Left kidney (tissue), 2 donors: ENCODE data around the gene VSIG10L2. TPM values are rescaled to one million over a fixed set of nuclear protein-coding genes. Genes with fewer than 3 reads are reported as not detected.
A peak's percentile ranks its signal among the peaks of the same experiment; 100 is the strongest.
"Not testable (repeated sequence)": the region's sequence is repeated elsewhere in the genome, so short reads cannot be mapped to it uniquely, and the experiment has no call there.

Experiments used
- DNase-seq: peaks from one replicate; pipeline ENCODE4 v3.0.0-alpha.2; 2013
- polyA plus RNA-seq: library from polyadenylated mRNA; unstranded; fragments of 120-200 nt; gene quantifications from one replicate; pipeline ENCODE4 v1.2.1, GENCODE V29; 2013; ENCODE audit not compliant: insufficient read length

The VSIG10L2 gene
- polyA plus RNA-seq, 1 donor, result not detected

DNA sequence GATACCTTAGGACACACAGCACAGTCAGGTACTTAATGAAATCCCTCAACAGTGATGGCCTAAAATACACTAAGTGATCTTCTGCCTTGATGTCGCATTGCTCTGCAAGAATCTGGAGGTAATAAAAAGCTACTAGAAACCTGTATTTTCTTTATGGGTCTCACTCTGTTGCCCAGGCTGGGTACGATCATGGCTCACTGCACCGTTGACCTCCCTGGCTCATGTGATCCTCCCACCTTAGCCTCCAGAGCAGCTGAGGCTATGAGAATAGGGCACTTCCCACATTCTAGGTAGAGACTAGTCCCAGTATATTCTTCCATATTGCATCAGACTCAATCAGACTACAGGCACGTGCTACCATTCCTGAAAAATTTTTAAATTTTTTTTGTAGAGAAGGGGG is 21.7 kb downstream of the VSIG10L2 start:
- DNase-seq, result no peak

DNA sequence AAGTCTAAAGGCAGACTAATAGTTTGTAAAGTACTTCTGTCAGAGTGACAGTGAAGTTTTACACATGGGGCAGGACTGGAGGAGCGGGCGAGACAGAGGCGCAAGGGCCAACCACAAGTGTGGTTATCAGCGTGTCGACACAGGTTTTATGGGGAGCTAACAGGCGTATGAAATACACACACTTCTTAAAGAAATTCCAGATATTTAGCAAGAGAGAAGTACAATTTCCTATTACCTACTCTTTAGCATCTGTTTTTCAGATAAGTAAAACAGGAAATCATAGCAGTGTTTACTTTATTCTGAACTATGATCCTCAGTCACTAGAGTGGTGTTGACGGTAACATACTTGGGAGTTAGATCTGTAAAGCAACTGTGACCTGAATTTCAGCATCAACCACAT is 22.5 kb downstream of the VSIG10L2 start:
- no peak for DNase-seq

- DNase-seq, result no peak
These were observed 25.8 kb downstream of the VSIG10L2 start for GRCh38 chr11:125971618-125972017.

DNA sequence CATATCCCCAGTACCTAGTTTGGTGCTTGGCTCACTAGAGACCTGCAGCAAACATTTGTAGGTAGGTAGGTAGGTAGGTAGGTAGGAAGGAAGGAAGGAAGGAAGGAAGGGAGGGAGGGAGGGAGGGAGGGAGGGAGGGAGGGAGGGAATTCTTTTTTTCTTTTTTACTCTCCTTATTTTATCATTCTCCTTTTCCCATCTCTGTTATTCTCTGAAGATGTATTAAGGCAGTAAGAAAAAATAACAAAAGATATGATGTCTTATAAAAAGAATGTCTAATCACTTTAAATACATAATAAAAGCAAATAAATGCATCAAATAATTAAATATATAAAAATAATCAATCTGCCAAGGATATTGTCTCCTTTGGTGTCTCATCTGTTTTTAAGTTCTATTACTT is 28.4 kb downstream of the VSIG10L2 start:
- no peak for DNase-seq

DNA sequence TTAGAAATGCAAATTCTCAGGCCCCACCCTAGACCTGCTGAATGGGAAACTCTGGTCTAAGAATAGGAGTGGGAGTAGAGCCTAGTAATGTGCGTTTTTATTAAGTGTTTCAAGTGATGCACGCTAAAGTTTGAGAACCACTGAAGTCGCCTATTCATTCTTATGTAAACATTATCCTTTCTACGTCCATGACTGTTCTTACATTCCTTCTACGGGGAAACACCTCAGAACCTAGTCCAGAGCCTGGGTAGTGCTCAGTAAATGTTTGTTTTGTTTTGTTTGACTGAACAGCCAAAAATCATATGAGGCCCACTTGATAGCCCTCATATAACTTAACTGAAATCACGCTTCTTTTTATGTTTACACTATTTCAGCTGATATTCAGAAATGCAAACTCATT is 29.8 kb downstream of the VSIG10L2 start:
- DNase-seq, result no peak

- DNase-seq, result no peak
These were observed 30.3 kb downstream of the VSIG10L2 start for GRCh38 chr11:125976156-125976555.

DNA sequence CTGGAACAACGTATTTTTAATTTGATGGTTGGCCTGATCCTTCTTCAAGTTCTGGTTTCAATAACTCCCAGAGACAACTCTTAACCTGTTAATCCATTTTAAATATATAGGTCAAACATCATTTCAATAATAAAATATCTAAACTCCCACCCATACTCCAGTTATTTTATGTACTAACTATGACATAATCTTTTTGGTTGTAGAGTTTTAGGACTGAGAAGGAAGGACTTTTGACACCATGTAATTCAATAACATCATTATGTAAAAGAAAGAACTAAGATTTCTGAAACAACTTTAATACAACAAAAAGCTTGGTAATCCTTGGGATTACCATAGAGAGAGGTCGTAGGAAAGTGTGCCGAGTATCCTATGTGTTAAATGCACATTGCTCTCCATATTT is 31.5 kb downstream of the VSIG10L2 start:
- no peak for DNase-seq

DNA sequence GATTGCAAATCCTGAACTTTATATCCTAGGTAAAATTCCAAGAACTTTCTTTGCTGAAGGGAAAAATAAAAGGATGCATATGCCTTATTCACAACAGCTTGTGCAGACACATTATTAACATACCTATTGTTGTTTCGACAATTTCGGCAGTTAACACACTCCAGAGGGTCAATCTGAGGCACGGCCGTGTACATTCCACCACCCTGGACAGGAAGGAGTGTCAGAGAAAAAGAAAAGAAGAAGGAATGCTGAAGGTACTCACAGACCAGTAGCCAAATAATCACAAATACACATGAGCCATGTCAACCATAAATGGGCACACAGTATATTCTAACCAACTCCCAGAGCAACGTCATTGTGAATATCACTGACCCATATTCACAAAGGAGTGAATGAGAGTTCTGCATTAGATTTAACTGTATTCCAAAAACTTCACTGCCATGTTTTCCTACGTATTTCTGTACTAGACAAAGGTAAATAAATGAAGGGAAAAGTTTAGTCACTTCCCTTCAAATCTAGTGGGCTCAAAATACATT is 32.4 kb downstream of the VSIG10L2 start:
- DNase-seq, result no peak

DNA sequence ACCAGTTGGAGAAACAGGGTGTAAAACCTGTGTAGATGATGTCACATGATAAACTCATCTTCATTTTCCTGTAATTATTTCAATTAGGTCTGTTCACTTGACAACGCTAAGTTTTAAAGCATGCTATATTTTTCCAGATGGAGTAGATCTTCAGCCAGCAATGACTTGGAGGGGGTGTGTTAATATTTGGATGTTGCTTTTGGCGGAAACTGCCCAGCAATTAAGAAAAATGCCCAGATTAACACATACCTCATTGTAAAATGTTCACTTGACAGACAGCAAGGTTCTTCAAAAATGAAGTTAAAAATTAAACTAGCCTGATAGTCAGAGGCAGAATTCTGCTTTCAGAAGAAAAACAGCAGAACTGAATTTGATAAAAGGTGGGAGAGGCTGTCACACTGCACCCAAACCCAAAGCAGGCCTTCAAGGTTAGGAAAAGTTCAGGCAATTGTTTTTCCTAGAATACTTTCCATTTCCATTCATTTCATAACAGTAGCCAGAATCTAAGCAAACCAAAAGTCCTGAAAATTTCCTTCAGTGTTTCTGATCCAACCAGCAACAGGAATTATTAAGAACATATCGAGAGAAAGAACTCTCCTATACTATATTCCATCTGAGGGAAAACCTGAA is 33.0 kb downstream of the VSIG10L2 start:
- no peak for DNase-seq

- no peak for DNase-seq
These were observed 33.7 kb downstream of the VSIG10L2 start for GRCh38 chr11:125979511-125979910.

DNA sequence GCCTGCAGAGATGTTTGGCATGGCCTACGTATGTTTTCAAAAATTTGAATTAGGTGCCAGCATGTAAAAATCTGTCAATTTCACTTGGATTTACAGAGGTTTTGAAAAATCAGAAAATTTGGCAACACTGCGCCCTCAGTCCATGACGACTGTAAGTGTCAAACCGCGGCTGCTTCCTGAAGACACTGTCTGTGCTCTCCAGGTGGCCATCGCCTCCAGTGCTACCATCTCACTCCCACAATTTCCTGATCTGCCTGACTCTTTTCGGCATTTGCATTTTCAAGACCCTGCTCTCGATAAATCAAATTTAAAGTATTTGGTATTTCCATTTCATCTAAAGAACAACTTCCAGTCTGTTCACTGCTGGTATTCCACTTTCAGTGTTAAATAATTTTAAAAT is 34.6 kb downstream of the VSIG10L2 start:
- no peak for DNase-seq

DNA sequence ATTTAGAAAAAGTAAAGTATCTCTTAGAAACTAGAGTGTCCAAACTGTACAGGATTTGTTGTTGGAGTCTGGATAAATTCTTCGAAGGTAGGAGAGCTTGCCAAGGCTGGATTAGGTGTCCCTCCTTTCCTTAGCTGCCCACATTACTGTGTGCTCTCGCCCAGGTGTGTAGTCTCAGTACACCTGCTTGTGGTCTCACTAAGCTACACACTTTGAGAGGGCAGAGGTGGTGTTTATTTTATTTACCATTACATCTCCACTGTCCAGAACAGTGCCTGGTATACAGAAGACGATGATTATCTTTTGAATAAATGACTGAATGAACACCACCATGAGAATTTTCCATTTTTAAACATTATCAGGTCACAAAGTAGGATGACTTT is 36.5 kb downstream of the VSIG10L2 start:
- DNase-seq, result no peak

DNA sequence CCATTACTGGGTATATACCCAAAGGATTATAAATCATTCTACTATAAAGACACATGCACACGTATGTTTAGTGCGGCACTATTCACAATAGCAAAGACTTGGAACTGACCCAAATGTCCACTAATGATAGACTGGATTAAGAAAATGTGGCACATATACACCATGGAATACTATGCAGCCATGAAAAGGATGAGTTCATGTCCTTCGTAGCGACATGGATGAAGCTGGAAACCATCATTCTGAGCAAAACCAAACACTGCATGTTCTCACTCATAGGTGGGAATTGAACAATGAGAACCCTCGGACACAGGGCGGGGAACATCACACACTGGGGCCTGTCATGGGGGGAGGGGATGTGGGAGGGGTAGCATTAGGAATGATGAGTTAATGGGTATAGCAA is 40.1 kb downstream of the VSIG10L2 start:
- not testable (repeated sequence) for DNase-seq

- DNase-seq, result no peak
These were observed 41.3 kb downstream of the VSIG10L2 start for GRCh38 chr11:125987066-125987641.

DNA sequence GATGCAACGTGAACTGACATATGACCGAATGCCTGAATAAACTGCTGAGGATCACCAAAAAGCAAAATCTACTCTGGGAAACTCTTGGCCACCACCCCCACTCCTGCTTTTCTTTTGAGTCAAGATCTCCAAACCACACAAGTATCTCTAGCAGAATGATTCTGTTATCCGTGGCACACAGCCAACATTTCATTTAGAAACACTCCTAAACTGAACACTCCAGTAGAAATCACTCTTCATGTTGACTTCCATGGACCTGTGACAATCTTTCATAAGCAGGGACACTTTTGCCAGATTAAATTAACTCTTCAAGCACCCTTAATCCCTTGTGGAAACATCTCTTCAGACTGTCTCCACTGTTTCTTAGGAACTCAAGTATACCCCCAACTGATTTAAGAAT is 44.4 kb downstream of the VSIG10L2 start:
- no peak for DNase-seq

- no peak for DNase-seq
These were observed 47.0 kb downstream of the VSIG10L2 start for GRCh38 chr11:125992893-125993292.

- DNase-seq, result peak; percentile 43
These were observed 48.7 kb downstream of the VSIG10L2 start for GRCh38 chr11:125994509-125994908.

- DNase-seq, result no peak
These were observed 49.5 kb downstream of the VSIG10L2 start for GRCh38 chr11:125995313-125995712.

- no peak for DNase-seq
These were observed 52.4 kb downstream of the VSIG10L2 start for GRCh38 chr11:125998267-125998666.

DNA sequence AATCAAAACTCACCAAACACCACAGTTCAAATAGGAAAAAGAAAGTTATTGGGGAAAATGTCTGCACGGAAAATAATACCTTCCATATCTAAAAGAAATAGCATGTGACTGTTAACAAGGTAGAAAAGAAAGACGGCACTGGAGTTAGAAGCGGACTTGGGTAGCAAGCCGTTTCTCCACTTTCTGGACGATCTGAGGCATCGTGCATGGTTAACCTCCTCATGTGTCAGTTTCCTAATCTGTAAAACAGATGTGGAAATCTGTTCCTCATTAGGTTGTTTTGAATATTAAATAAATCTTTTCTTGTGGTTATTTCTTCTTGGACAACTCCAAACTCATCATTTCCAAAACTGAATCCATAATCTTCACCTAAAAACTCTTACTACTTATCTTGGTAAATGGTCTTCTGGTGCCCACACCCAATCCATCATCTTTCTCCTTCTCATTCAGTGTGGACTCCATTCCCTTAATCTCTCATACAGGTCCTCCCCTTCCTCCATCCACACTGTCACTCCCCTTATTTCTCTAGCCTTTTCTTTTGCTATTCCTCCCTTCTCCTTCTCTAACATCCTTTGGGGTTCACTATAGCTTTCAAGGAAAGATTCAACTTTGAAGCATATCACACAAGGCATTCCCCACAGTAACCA is 53.5 kb downstream of the VSIG10L2 start:
- no peak for DNase-seq

DNA sequence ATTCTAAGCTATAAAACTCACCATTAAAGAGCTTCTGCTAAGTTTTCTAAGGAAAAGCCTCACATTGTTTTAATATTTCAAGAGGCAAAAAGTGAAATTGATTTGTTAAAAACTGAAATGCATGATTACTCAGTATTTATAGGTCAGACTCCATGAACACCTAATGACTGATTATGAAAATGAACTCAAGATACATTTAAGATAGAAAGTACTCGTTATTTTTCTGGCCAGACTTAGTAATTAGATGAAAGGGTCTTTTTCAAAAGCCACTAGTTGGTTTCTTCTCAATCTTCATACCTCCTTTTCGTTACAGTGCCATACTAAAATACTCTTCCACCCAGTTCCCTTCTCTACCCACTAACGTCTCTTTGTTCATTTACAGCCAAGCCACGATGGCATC is 56.3 kb downstream of the VSIG10L2 start:
- no peak for DNase-seq
